Hepatocyte (in vitro differentiated cells): ENCODE results near the gene FFAR3. TPM values are rescaled to one million over a fixed set of nuclear protein-coding genes. Genes with fewer than 3 reads are reported as not detected.

Experiments used
- DNase-seq: peaks from one replicate; pipeline ENCODE4 v3.0.0-alpha.2; 2016; ENCODE audit warnings: low spot score
- H2AFZ ChIP-seq: fragments of 200-600 bp; sonication (generic); 2 replicates; pipeline ENCODE4 v1.6.0; 2016; ENCODE audit warnings: antibody characterized with exemption, mild to moderate bottlenecking
- H3K27ac ChIP-seq: fragments of 200-600 bp; sonication (generic); 2 replicates; pipeline ENCODE4 v1.5.1; 2016; ENCODE audit warnings: mild to moderate bottlenecking
- H3K27me3 ChIP-seq: fragments of 200-600 bp; sonication (generic); 2 replicates; pipeline ENCODE4 v1.6.1; 2016
- H3K36me3 ChIP-seq: fragments of 200-600 bp; sonication (generic); replicated peaks from 2 replicates; pipeline ENCODE4 v1.5.1; 2016; ENCODE audit warnings: low read depth; ENCODE audit not compliant: insufficient read depth
- H3K4me1 ChIP-seq: fragments of 200-600 bp; sonication (generic); 2 replicates; pipeline ENCODE4 v1.5.1; 2016; ENCODE audit warnings: mild to moderate bottlenecking, moderate library complexity; ENCODE audit not compliant: insufficient read depth
- H3K4me2 ChIP-seq: fragments of 200-600 bp; sonication (generic); 2 replicates; pipeline ENCODE4 v1.6.0; 2016
- H3K4me3 ChIP-seq: fragments of 200-600 bp; sonication (generic); 2 replicates; pipeline ENCODE4 v1.5.1; 2016; ENCODE audit warnings: mild to moderate bottlenecking
- H3K79me2 ChIP-seq: fragments of 200-600 bp; sonication (generic); 2 replicates; pipeline ENCODE4 v1.6.0; 2017; ENCODE audit warnings: mild to moderate bottlenecking
- H3K9me2 ChIP-seq: fragments of 200-600 bp; sonication (generic); replicated peaks from 2 replicates; pipeline ENCODE4 v1.6.0; 2017; ENCODE audit warnings: mild to moderate bottlenecking; ENCODE audit not compliant: insufficient read depth
- H3K9me3 ChIP-seq: fragments of 200-600 bp; sonication (generic); 2 replicates; pipeline ENCODE4 v1.5.1; 2016; ENCODE audit warnings: low read depth, mild to moderate bottlenecking
- H4K20me1 ChIP-seq: fragments of 200-600 bp; sonication (generic); 2 replicates; pipeline ENCODE4 v1.6.0; 2016; ENCODE audit warnings: mild to moderate bottlenecking; ENCODE audit not compliant: insufficient read depth, poor library complexity, severe bottlenecking
- EZH2 ChIP-seq: fragments of 200-600 bp; sonication (generic); IDR thresholded peaks from 2 replicates; pipeline ENCODE4 v1.6.1; 2016; ENCODE audit warnings: antibody characterized with exemption, mild to moderate bottlenecking, borderline replicate concordance
- EZH2phosphoT487 ChIP-seq: fragments of 200-600 bp; sonication (generic); IDR thresholded peaks from one replicate; pipeline ENCODE4 v1.6.1; 2018; ENCODE audit warnings: antibody characterized with exemption, mild to moderate bottlenecking, low read depth, moderate library complexity; ENCODE audit not compliant: unreplicated experiment, severe bottlenecking
- WGBS: methylation state at CpG from one replicate; pipeline ENCODE4 v1.1.6; 2016; ENCODE audit warnings: low lambda C conversion rate; ENCODE audit errors: missing lambda C conversion rate; 5-methylcytosine and 5-hydroxymethylcytosine counted together
- polyA plus RNA-seq: library from polyadenylated mRNA; unstranded; fragments of >200 nt; fragmentation: Nextera tagmentation; extraction: Ambion mirVana; gene quantifications from 2 replicates; pipeline ENCODE4 v1.2.1, GENCODE V29; 2016
- total RNA-seq: library from RNA; depleted of rRNA; stranded (reverse); fragments of >200 nt; gene quantifications from 2 replicates; pipeline ENCODE4 v1.2.3, GENCODE V29; 2014
- TF ChIP-seq, protein P1 (sequence below): fragments of 200-600 bp; sonication (generic); IDR thresholded peaks from 2 replicates; pipeline ENCODE4 v1.5.1; 2016; ENCODE audit warnings: antibody characterized with exemption, mild to moderate bottlenecking; ENCODE audit not compliant: poor library complexity

FFAR3 gene
- total and polyA plus RNA-seq, 2 experiments from 2014 or later: 0.80 TPM; not detected in 1

DNA sequence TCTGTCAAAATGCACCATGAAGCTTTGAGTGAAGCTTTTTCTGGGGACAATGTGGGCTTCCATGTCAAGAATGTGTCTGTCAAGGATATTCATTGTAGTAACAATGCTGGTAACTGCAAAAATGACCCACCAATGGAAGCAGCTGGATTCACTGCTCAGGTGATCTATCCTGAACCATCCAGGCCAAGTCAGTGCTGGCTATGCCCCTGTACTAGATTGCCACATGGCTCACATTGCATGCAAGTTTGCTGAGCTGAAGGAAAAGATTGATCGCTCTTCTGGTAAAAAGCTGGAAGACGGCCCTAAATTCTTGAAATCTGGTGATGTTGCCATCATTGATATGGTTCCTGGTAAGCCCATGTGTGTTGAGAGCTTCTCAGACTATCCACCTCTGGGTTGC lies 25.3 kb downstream of the FFAR3 start:
- Histone ChIP-seq H4K20me1 (no peaks in the 10 kb centered on the region), H3K36me3 (no peaks in the 10 kb centered on the region)

DNA sequence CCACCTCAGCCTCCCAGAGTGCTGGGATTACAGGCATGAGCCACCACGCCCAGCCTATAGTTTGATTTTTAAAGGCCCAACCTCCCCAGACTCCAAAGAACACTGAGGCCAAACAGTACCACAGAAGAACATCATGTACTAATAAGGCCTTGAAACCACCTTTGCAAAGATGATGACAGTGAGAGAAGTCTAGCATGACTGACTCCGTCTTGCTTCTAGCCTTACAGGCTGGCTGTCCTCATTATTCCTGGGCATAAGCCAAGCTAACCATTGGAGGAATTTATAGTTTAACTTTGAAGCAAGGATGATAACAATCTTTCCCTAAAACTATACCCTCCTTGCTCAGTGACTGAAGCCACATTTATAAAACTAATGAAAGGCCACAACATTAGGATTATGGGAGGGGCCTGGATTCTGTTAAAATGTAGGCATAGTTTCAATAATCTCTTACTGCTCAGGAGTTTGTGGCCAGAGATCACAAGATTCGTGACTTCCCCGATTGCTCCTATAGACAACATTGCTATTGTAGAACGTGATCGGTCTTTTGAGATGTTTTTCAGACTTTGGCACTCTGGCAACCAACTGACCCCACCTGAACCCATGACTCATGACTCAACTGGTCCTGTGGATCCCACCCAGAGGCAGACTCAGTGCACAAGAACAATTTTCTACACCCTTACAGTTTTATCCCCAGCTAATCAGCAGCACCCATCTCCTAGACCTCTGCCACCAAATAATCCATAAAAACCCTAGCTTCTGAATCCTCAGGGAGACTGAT lies 30.2 kb downstream of the FFAR3 start:
- 93% methylated on average over 6 of the region's 6 CpGs for WGBS
- no peaks in the 10 kb centered on the region for H3K27me3 ChIP-seq
- no peaks in the 10 kb centered on the region for H3K4me1 ChIP-seq
- no peak for DNase-seq
- H3K36me3 ChIP-seq: no peaks in the 10 kb centered on the region
- peak overlapping the region; percentile 23 for H3K27ac ChIP-seq
- no peaks in the 10 kb centered on the region for H3K79me2 ChIP-seq
- TF ChIP-seq EZH2: no peak
- TF ChIP-seq, protein P1, sequence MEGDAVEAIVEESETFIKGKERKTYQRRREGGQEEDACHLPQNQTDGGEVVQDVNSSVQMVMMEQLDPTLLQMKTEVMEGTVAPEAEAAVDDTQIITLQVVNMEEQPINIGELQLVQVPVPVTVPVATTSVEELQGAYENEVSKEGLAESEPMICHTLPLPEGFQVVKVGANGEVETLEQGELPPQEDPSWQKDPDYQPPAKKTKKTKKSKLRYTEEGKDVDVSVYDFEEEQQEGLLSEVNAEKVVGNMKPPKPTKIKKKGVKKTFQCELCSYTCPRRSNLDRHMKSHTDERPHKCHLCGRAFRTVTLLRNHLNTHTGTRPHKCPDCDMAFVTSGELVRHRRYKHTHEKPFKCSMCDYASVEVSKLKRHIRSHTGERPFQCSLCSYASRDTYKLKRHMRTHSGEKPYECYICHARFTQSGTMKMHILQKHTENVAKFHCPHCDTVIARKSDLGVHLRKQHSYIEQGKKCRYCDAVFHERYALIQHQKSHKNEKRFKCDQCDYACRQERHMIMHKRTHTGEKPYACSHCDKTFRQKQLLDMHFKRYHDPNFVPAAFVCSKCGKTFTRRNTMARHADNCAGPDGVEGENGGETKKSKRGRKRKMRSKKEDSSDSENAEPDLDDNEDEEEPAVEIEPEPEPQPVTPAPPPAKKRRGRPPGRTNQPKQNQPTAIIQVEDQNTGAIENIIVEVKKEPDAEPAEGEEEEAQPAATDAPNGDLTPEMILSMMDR: no peak
- no peak for TF ChIP-seq EZH2phosphoT487
- H3K9me2 ChIP-seq: no peaks in the 10 kb centered on the region
- no peak overlapping the region for H3K4me3 ChIP-seq
- H3K4me2 ChIP-seq: no peak overlapping the region
- H4K20me1 ChIP-seq: no peaks in the 10 kb centered on the region
- peaks cover 4% of the 10 kb centered on the region for H3K9me3 ChIP-seq
- H2AFZ ChIP-seq: no peak overlapping the region

More for the DNA sequence above, 25.3 kb downstream of the FFAR3 start:
- Histone ChIP-seq H3K79me2 (no peaks in the 10 kb centered on the region), H3K4me2 (no peak overlapping the region), H3K4me1 (peaks cover 14% of the 10 kb centered on the region), H3K4me3 (no peak overlapping the region), H3K9me2 (no peaks in the 10 kb centered on the region), H3K27me3 (no peaks in the 10 kb centered on the region), H2AFZ (no peak overlapping the region), H3K9me3 (peaks cover 4% of the 10 kb centered on the region), H3K27ac (no peak overlapping the region)
- DNase-seq: no peak
- WGBS: 92% methylated on average over 2 of the region's 2 CpGs
- TF ChIP-seq, protein P1: no peak
- no peak for TF ChIP-seq EZH2
- no peak for TF ChIP-seq EZH2phosphoT487

- no peak overlapping the region for H3K4me2 ChIP-seq
- H3K4me3 ChIP-seq: no peak overlapping the region
- H2AFZ ChIP-seq: no peak overlapping the region
- H3K27me3 ChIP-seq: no peaks in the 10 kb centered on the region
- H3K4me1 ChIP-seq: no peaks in the 10 kb centered on the region
- peak overlapping the region; percentile 23 for H3K27ac ChIP-seq
- TF ChIP-seq EZH2 (no peak), EZH2phosphoT487 (no peak)
- TF ChIP-seq, protein P1: no peak
- H4K20me1 ChIP-seq: no peaks in the 10 kb centered on the region
- H3K36me3 ChIP-seq: no peaks in the 10 kb centered on the region
- no peaks in the 10 kb centered on the region for H3K79me2 ChIP-seq
- H3K9me3 ChIP-seq: peaks cover 4% of the 10 kb centered on the region
- no peak for DNase-seq
- no peaks in the 10 kb centered on the region for H3K9me2 ChIP-seq
- WGBS: 61% methylated on average over 6 of the region's 6 CpGs
Observed at GRCh38 chr19:35389192-35389861, 31.1 kb downstream of the FFAR3 start.
